Measurements from ENCODE around the gene PRRG3.

PRRG3 gene

GRCh38 chrX:151742311-151742710 is 47.1 kb downstream of the PRRG3 start:
- H4K20me1 ChIP-seq (ENCODE audit: insufficient read depth), result no peaks in the 10 kb centered on the region
- H3K9ac ChIP-seq, result no peak overlapping the region
- H3K36me3 ChIP-seq (ENCODE audit: insufficient read depth), result no peaks in the 10 kb centered on the region
- no peaks in the 10 kb centered on the region for H3K79me2 ChIP-seq (ENCODE audit: insufficient read depth, low read depth)
- no peaks in the 10 kb centered on the region for H3K27me3 ChIP-seq (ENCODE audit: insufficient read depth, low read depth)
- H3K27ac ChIP-seq, result no peak overlapping the region
- TF ChIP-seq, protein P1, sequence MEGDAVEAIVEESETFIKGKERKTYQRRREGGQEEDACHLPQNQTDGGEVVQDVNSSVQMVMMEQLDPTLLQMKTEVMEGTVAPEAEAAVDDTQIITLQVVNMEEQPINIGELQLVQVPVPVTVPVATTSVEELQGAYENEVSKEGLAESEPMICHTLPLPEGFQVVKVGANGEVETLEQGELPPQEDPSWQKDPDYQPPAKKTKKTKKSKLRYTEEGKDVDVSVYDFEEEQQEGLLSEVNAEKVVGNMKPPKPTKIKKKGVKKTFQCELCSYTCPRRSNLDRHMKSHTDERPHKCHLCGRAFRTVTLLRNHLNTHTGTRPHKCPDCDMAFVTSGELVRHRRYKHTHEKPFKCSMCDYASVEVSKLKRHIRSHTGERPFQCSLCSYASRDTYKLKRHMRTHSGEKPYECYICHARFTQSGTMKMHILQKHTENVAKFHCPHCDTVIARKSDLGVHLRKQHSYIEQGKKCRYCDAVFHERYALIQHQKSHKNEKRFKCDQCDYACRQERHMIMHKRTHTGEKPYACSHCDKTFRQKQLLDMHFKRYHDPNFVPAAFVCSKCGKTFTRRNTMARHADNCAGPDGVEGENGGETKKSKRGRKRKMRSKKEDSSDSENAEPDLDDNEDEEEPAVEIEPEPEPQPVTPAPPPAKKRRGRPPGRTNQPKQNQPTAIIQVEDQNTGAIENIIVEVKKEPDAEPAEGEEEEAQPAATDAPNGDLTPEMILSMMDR (conservative IDR thresholded peaks at IDR 0.05; ENCODE audit: low read depth, low read length), result no peak
- H3K4me3 ChIP-seq (IDR thresholded peaks at IDR 0.05; ENCODE audit: insufficient read depth, low read depth, low read length), result no peak overlapping the region
- no peak overlapping the region for H2AFZ ChIP-seq (ENCODE audit: low read depth)
- no peaks in the 10 kb centered on the region for H3K4me1 ChIP-seq (ENCODE audit: low read depth, poor library complexity, severe bottlenecking)
- no peak overlapping the region for H3K4me2 ChIP-seq

- Histone ChIP-seq H3K4me1 (ENCODE audit: low read depth, poor library complexity, severe bottlenecking) (no peaks in the 10 kb centered on the region), H3K36me3 (ENCODE audit: insufficient read depth) (no peaks in the 10 kb centered on the region), H2AFZ (ENCODE audit: low read depth) (no peak overlapping the region), H3K79me2 (ENCODE audit: insufficient read depth, low read depth) (no peaks in the 10 kb centered on the region), H3K27ac (no peak overlapping the region), H3K4me2 (no peak overlapping the region), H4K20me1 (ENCODE audit: insufficient read depth) (no peaks in the 10 kb centered on the region), H3K9ac (no peak overlapping the region), H3K27me3 (ENCODE audit: insufficient read depth, low read depth) (no peaks in the 10 kb centered on the region), H3K4me3 (IDR thresholded peaks at IDR 0.05; ENCODE audit: insufficient read depth, low read depth, low read length) (no peak overlapping the region)
- TF ChIP-seq, protein P1 (conservative IDR thresholded peaks at IDR 0.05; ENCODE audit: low read depth, low read length), result no peak
Observed at GRCh38 chrX:151743651-151744470, 48.6 kb downstream of the PRRG3 start.

DNA sequence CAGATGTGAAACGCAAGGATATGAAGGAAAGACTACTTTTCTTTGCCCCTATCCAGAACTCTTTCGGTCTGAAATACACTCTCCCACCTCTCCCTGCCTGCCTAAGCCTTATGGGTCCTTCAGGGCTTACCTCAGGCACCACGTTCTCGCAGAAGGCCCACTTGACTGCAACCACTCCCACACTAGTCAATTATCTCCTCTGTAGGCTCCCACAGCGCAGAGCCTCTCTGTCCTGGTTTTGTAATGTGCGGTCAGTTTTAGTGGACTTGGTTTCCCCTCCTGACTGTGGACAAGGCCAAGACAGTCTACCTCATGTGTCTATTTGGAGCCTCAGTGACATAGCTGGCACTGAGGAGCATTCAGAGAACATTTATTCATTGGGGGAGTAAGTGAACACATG is 50.4 kb downstream of the PRRG3 start:
- H3K36me3 ChIP-seq (ENCODE audit: insufficient read depth), result no peaks in the 10 kb centered on the region
- H3K4me2 ChIP-seq, result no peak overlapping the region
- H3K27me3 ChIP-seq (ENCODE audit: insufficient read depth, low read depth), result no peaks in the 10 kb centered on the region
- no peak overlapping the region for H2AFZ ChIP-seq (ENCODE audit: low read depth)
- H3K27ac ChIP-seq, result no peak overlapping the region
- TF ChIP-seq, protein P1 (conservative IDR thresholded peaks at IDR 0.05; ENCODE audit: low read depth, low read length), result no peak
- no peaks in the 10 kb centered on the region for H4K20me1 ChIP-seq (ENCODE audit: insufficient read depth)
- no peaks in the 10 kb centered on the region for H3K4me1 ChIP-seq (ENCODE audit: low read depth, poor library complexity, severe bottlenecking)
- no peak overlapping the region for H3K9ac ChIP-seq
- no peak overlapping the region for H3K4me3 ChIP-seq (IDR thresholded peaks at IDR 0.05; ENCODE audit: insufficient read depth, low read depth, low read length)
- no peaks in the 10 kb centered on the region for H3K79me2 ChIP-seq (ENCODE audit: insufficient read depth, low read depth)

- Histone ChIP-seq H3K27me3 (ENCODE audit: insufficient read depth, low read depth) (no peaks in the 10 kb centered on the region), H3K4me2 (no peak overlapping the region), H3K4me3 (IDR thresholded peaks at IDR 0.05; ENCODE audit: insufficient read depth, low read depth, low read length) (no peak overlapping the region), H3K79me2 (ENCODE audit: insufficient read depth, low read depth) (no peaks in the 10 kb centered on the region), H3K27ac (no peak overlapping the region), H4K20me1 (ENCODE audit: insufficient read depth) (no peaks in the 10 kb centered on the region), H3K9ac (no peak overlapping the region), H3K4me1 (ENCODE audit: low read depth, poor library complexity, severe bottlenecking) (no peaks in the 10 kb centered on the region), H2AFZ (ENCODE audit: low read depth) (no peak overlapping the region), H3K36me3 (ENCODE audit: insufficient read depth) (no peaks in the 10 kb centered on the region)
- TF ChIP-seq, protein P1 (conservative IDR thresholded peaks at IDR 0.05; ENCODE audit: low read depth, low read length), result no peak
Observed at GRCh38 chrX:151746502-151746901, 51.2 kb downstream of the PRRG3 start.
